CD8-positive, alpha-beta memory T cell (primary cell): ENCODE data around the gene PLD6. TPM values are rescaled to one million over a fixed set of nuclear protein-coding genes. Genes with fewer than 3 reads are reported as not detected.

Experiments used
- CTCF ChIA-PET: fragments of 350-600 bp; sonication (Branson Sonifier 250); formaldehyde crosslinking; loops from one replicate; lab custom pipeline; 2021; ENCODE audit warnings: antibody characterized with exemption; lab: Charles Lee
- POLR2A ChIA-PET: fragments of 350-600 bp; sonication (Branson Sonifier 250); formaldehyde crosslinking; loops from one replicate; lab custom pipeline; 2021; ENCODE audit warnings: antibody characterized with exemption; lab: Charles Lee
- DNase-seq, 5 donors: peaks; one replicate each; pipeline versions ENCODE4 v3.0.0 to v3.0.0-alpha.2; 2020 to 2022; ENCODE audit warnings: mixed read lengths in 1 of 5
- H3K27ac ChIP-seq: one replicate; pipeline ENCODE4 v1.7.0; 2013; ENCODE audit warnings: low read depth, mild to moderate bottlenecking, low read length, moderate library complexity
- H3K27me3 ChIP-seq: 2 replicates; pipeline ENCODE4 v1.7.0; 2013; ENCODE audit warnings: low read length, mild to moderate bottlenecking; ENCODE audit not compliant: insufficient read depth, poor library complexity, severe bottlenecking
- H3K36me3 ChIP-seq: 2 replicates; pipeline ENCODE4 v1.7.0; 2013; ENCODE audit warnings: mild to moderate bottlenecking, low read length, moderate library complexity; ENCODE audit not compliant: insufficient read depth
- H3K4me1 ChIP-seq: 2 replicates; pipeline ENCODE4 v1.7.0; 2013; ENCODE audit warnings: mild to moderate bottlenecking, low read length, moderate library complexity; ENCODE audit not compliant: insufficient read depth
- H3K4me3 ChIP-seq: 2 replicates; pipeline ENCODE4 v1.7.0; 2013; ENCODE audit warnings: mild to moderate bottlenecking, low read length
- H3K9me3 ChIP-seq: 2 replicates; pipeline ENCODE4 v1.7.0; 2013; ENCODE audit warnings: mild to moderate bottlenecking, low read length
- H3K27ac Mint-ChIP-seq, 8 donors: one replicate each; pipeline ENCODE4 v1.8.0; 2020 to 2021; ENCODE audit warnings: mixed read lengths in 8 of 8, mild to moderate bottlenecking in 6 of 8, inconsistent platforms in 3 of 8, moderate library complexity in 3 of 8
- H3K27me3 Mint-ChIP-seq, 2 donors: one replicate each; pipeline ENCODE4 v1.8.0; 2020 to 2021; ENCODE audit warnings: mixed read lengths in 2 of 2, mild to moderate bottlenecking in 1 of 2, moderate library complexity in 1 of 2
- H3K36me3 Mint-ChIP-seq, 3 donors: one replicate each; pipeline ENCODE4 v1.8.0; 2020 to 2021; ENCODE audit warnings: mixed read lengths in 3 of 3, inconsistent platforms in 1 of 3, mild to moderate bottlenecking in 1 of 3
- H3K4me1 Mint-ChIP-seq, 3 donors: one replicate each; pipeline ENCODE4 v1.8.0; 2020 to 2021; ENCODE audit warnings: mixed read lengths in 3 of 3, inconsistent platforms in 1 of 3, mild to moderate bottlenecking in 1 of 3
- H3K4me3 Mint-ChIP-seq, 7 donors: one replicate each; pipeline ENCODE4 v1.8.0; 2020 to 2021; ENCODE audit warnings: mixed read lengths in 7 of 7, mild to moderate bottlenecking in 6 of 7, moderate library complexity in 4 of 7, inconsistent platforms in 2 of 7
- H3K9me3 Mint-ChIP-seq, 5 donors: one replicate each; pipeline ENCODE4 v1.8.0; 2020 to 2022; ENCODE audit warnings: mixed read lengths in 5 of 5, mild to moderate bottlenecking in 3 of 5, moderate library complexity in 2 of 5, inconsistent platforms in 1 of 5
- polyA plus RNA-seq: library from polyadenylated mRNA; unstranded; fragments of 300-500 nt; fragmentation: Illumina TruSeq; gene quantifications from one replicate; pipeline ENCODE4 v1.2.3, GENCODE V29; 2021
- total RNA-seq, 2 experiments: library from RNA; stranded (reverse); gene quantifications; one replicate each; pipeline ENCODE4 v1.2.3, GENCODE V29; 2021

The PLD6 gene
- total and polyA plus RNA-seq, 3 experiments from 2014 or later = 6.9 to 28.4 (median 26.5) TPM

GRCh38 chr17:17179371-17179827 is 26.7 kb downstream of the PLD6 start:
- Mint-ChIP-seq H3K36me3 (peaks cover 15 to 78% (median 34%) of the 10 kb centered on the region in 3 donors), H3K27me3 (no peaks in the 10 kb centered on the region), H3K4me3 (peak overlapping the region; percentile 68 to 82 (median 78)), H3K27ac (peak overlapping the region; percentile 86 to 98 (median 94)), H3K9me3 (no peaks in the 10 kb centered on the region), H3K4me1 (peaks cover 57 to 80% (median 79%) of the 10 kb centered on the region in 3 donors)
- H3K4me3 ChIP-seq = peak overlapping the region; percentile 40
- peak overlapping the region; percentile 45 for H3K27ac ChIP-seq
- H3K36me3 ChIP-seq = peaks cover 16% of the 10 kb centered on the region
- ChIA-PET CTCF (interaction anchor here (1.0 to 1.5 kb wide), 3 partner anchors 15 to 28 kb away, joined by 3 to 5 read pairs (median 3); no protein-coding TSS in a partner anchor), POLR2A (interaction anchor here (0.6 to 0.7 kb wide), 3 partner anchors 13 to 70 kb away, joined by 3 to 7 read pairs (median 4); no protein-coding TSS in a partner anchor)
- DNase-seq = peak in 2 of 5 donors; percentile 17 to 43
- no peaks in the 10 kb centered on the region for H3K27me3 ChIP-seq
- peaks cover 96% of the 10 kb centered on the region for H3K4me1 ChIP-seq
- H3K9me3 ChIP-seq = no peaks in the 10 kb centered on the region

GRCh38 chr17:17177176-17177575 is 29.0 kb downstream of the PLD6 start:
- Histone ChIP-seq H3K27me3 (no peaks in the 10 kb centered on the region), H3K4me1 (peaks cover 87% of the 10 kb centered on the region), H3K9me3 (no peaks in the 10 kb centered on the region), H3K4me3 (no peak overlapping the region), H3K27ac (no peak overlapping the region), H3K36me3 (peaks cover 30% of the 10 kb centered on the region)
- Mint-ChIP-seq H3K9me3 (no peaks in the 10 kb centered on the region), H3K36me3 (peaks cover 18 to 88% (median 33%) of the 10 kb centered on the region in 3 donors), H3K4me1 (peaks cover 57 to 80% (median 80%) of the 10 kb centered on the region in 3 donors), H3K27me3 (no peaks in the 10 kb centered on the region), H3K27ac (peak overlapping the region; percentile 82 to 99 (median 90)), H3K4me3 (peak overlapping the region; percentile 3 to 70 (median 56))
- POLR2A ChIA-PET = interaction anchor here (1.0 kb wide), 1 partner anchor 60 kb away, joined by 3 read pairs; the partner anchor contains the start of gene FLCN
- CTCF ChIA-PET = no interaction called here
- no peak for DNase-seq

DNA sequence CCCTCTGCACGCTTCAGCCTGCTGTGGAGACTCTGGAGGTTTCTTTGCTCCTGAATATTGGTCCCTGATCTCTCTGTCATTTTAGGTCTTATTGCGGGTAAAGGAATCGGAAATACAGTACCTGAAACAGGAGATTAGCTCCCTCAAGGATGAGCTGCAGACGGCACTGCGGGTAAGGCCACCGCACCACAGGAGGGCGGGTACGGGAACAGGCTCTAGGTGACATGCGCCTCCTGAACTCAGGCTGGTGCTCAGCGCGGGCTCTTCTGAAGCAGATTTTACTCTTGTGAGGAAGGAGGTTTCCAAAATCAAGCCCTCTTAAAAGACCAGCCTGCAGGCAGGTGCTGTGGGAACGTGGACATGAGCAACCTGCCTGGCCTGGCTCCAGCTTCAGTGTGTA is 29.8 kb downstream of the PLD6 start:
- peaks cover 18 to 88% (median 32%) of the 10 kb centered on the region in 3 donors for H3K36me3 Mint-ChIP-seq
- H3K27me3 Mint-ChIP-seq = no peaks in the 10 kb centered on the region
- H3K9me3 ChIP-seq = no peaks in the 10 kb centered on the region
- H3K9me3 Mint-ChIP-seq = no peaks in the 10 kb centered on the region
- H3K4me1 ChIP-seq = peaks cover 87% of the 10 kb centered on the region
- H3K4me1 Mint-ChIP-seq = peaks cover 53 to 79% (median 78%) of the 10 kb centered on the region in 3 donors
- ChIA-PET CTCF (no interaction called here), POLR2A (no interaction called here)
- peaks cover 33% of the 10 kb centered on the region for H3K36me3 ChIP-seq
- H3K4me3 Mint-ChIP-seq = peak overlapping the region in 6 of 7 donors; percentile 50 to 71 (median 56)
- H3K27ac ChIP-seq = no peak overlapping the region
- peak overlapping the region; percentile 73 to 99 (median 90) for H3K27ac Mint-ChIP-seq
- no peaks in the 10 kb centered on the region for H3K27me3 ChIP-seq
- DNase-seq = no peak
- no peak overlapping the region for H3K4me3 ChIP-seq

GRCh38 chr17:17175917-17176316 is 30.2 kb downstream of the PLD6 start:
- Mint-ChIP-seq H3K27me3 (no peaks in the 10 kb centered on the region), H3K9me3 (no peaks in the 10 kb centered on the region), H3K27ac (peak overlapping the region; percentile 73 to 99 (median 90)), H3K4me3 (peak overlapping the region; percentile 50 to 71 (median 57)), H3K36me3 (peaks cover 18 to 89% (median 34%) of the 10 kb centered on the region in 3 donors), H3K4me1 (peaks cover 54 to 79% (median 78%) of the 10 kb centered on the region in 3 donors)
- Histone ChIP-seq H3K27ac (no peak overlapping the region), H3K4me3 (no peak overlapping the region), H3K27me3 (no peaks in the 10 kb centered on the region), H3K4me1 (peaks cover 87% of the 10 kb centered on the region), H3K36me3 (peaks cover 33% of the 10 kb centered on the region), H3K9me3 (no peaks in the 10 kb centered on the region)
- DNase-seq = no peak
- ChIA-PET POLR2A (no interaction called here), CTCF (no interaction called here)

GRCh38 chr17:17175340-17175739 is 30.8 kb downstream of the PLD6 start:
- Histone ChIP-seq H3K9me3 (no peaks in the 10 kb centered on the region), H3K36me3 (peaks cover 27% of the 10 kb centered on the region), H3K27ac (no peak overlapping the region), H3K27me3 (no peaks in the 10 kb centered on the region), H3K4me3 (no peak overlapping the region), H3K4me1 (peaks cover 84% of the 10 kb centered on the region)
- no peak for DNase-seq
- Mint-ChIP-seq H3K4me1 (peaks cover 51 to 79% (median 78%) of the 10 kb centered on the region in 3 donors), H3K36me3 (peaks cover 12 to 85% (median 29%) of the 10 kb centered on the region in 3 donors), H3K9me3 (no peaks in the 10 kb centered on the region), H3K27ac (peak overlapping the region in 5 of 8 donors; percentile 73 to 99 (median 91)), H3K4me3 (no peak overlapping the region), H3K27me3 (no peaks in the 10 kb centered on the region)
- POLR2A ChIA-PET = no interaction called here
- CTCF ChIA-PET = interaction anchor here (1.2 kb wide), 1 partner anchor 12 kb away, joined by 3 read pairs; no protein-coding TSS in a partner anchor

GRCh38 chr17:17173921-17174320 is 32.2 kb downstream of the PLD6 start:
- DNase-seq = no peak
- Mint-ChIP-seq H3K36me3 (peaks cover 8 to 82% (median 24%) of the 10 kb centered on the region in 3 donors), H3K4me3 (peak overlapping the region in 1 of 7 donors; percentile 13), H3K4me1 (peaks cover 45 to 80% (median 80%) of the 10 kb centered on the region in 3 donors), H3K9me3 (no peaks in the 10 kb centered on the region), H3K27ac (peak overlapping the region in 6 of 8 donors; percentile 29 to 95 (median 60)), H3K27me3 (no peaks in the 10 kb centered on the region)
- no peak overlapping the region for H3K4me3 ChIP-seq
- H3K9me3 ChIP-seq = no peaks in the 10 kb centered on the region
- POLR2A ChIA-PET = no interaction called here
- H3K36me3 ChIP-seq = peaks cover 23% of the 10 kb centered on the region
- CTCF ChIA-PET = interaction anchor here (1.7 kb wide), 1 partner anchor 11 kb away, joined by 6 read pairs; no protein-coding TSS in a partner anchor
- H3K27me3 ChIP-seq = no peaks in the 10 kb centered on the region
- H3K4me1 ChIP-seq = peaks cover 70% of the 10 kb centered on the region
- H3K27ac ChIP-seq = no peak overlapping the region

DNA sequence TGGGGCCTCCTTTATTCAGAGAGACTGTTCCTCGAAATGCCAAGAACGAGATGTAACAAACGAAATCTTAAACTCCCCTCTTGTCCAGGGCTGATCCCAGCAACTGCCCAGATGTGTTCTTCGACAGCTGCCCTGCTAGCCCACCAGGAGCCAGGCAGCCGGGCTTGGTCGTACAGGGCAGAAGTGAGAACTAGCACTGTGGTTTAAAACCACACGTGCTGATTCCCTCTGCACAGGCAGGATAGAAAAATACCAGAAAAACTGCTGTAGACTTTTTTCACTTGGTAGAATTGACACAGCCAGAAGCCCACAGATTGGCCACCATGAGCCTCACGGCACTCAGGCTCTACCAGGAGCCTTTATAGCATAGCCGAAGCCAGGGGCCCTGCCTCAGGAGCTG is 33.1 kb downstream of the PLD6 start:
- Histone ChIP-seq H3K36me3 (peaks cover 23% of the 10 kb centered on the region), H3K4me1 (peaks cover 61% of the 10 kb centered on the region), H3K27me3 (no peaks in the 10 kb centered on the region), H3K4me3 (no peak overlapping the region), H3K9me3 (no peaks in the 10 kb centered on the region), H3K27ac (no peak overlapping the region)
- no peaks in the 10 kb centered on the region for H3K9me3 Mint-ChIP-seq
- ChIA-PET POLR2A (no interaction called here), CTCF (interaction anchor here (1.7 kb wide), 1 partner anchor 12 kb away, joined by 6 read pairs; no protein-coding TSS in a partner anchor)
- H3K27ac Mint-ChIP-seq = peak overlapping the region in 7 of 8 donors; percentile 82 to 96 (median 87)
- DNase-seq = no peak
- H3K36me3 Mint-ChIP-seq = peaks cover 8 to 86% (median 20%) of the 10 kb centered on the region in 3 donors
- H3K4me3 Mint-ChIP-seq = peak overlapping the region in 5 of 7 donors; percentile 39 to 75 (median 48)
- H3K27me3 Mint-ChIP-seq = no peaks in the 10 kb centered on the region
- H3K4me1 Mint-ChIP-seq = peaks cover 40 to 82% (median 80%) of the 10 kb centered on the region in 3 donors
